ENCODE data around the gene MSI2. TPM values are rescaled to one million over a fixed set of nuclear protein-coding genes. Genes with fewer than 3 reads are reported as not detected.

Gene MSI2
- total RNA-seq, 1 experiment from 2014 or later, result 174 TPM

DNA sequence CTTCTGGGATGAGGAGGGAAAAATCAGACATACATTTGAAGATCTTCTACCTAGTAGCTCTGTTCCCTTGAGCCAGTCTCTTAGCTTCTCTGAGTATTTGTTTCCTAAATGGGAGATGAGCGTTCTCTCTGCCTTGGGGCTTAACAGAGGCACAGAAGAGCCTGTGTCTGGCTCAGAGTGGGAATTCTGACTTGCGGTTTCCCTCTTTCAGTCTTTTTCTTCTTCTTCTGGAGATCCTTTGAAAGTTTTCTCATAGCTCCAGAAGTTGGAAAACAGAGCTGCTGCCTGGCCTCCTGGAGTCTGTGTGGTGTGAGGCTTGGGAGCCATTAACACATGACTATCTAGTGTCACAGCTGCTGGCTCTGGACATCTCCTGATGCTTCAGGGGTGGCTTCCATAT lies 167.9 kb downstream of the MSI2 start:
- H3K36me3 Mint-ChIP-seq (ENCODE audit: insufficient read depth, unreplicated experiment), result peaks cover 41% of the 10 kb centered on the region
- CTCF ChIA-PET, result no interaction called here
- TF ChIP-seq, protein P1, sequence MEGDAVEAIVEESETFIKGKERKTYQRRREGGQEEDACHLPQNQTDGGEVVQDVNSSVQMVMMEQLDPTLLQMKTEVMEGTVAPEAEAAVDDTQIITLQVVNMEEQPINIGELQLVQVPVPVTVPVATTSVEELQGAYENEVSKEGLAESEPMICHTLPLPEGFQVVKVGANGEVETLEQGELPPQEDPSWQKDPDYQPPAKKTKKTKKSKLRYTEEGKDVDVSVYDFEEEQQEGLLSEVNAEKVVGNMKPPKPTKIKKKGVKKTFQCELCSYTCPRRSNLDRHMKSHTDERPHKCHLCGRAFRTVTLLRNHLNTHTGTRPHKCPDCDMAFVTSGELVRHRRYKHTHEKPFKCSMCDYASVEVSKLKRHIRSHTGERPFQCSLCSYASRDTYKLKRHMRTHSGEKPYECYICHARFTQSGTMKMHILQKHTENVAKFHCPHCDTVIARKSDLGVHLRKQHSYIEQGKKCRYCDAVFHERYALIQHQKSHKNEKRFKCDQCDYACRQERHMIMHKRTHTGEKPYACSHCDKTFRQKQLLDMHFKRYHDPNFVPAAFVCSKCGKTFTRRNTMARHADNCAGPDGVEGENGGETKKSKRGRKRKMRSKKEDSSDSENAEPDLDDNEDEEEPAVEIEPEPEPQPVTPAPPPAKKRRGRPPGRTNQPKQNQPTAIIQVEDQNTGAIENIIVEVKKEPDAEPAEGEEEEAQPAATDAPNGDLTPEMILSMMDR (IDR thresholded peaks at IDR 0.05; ENCODE audit: insufficient read depth in 1 of 2, low read depth in 1 of 2, low read length in 1 of 2, severe bottlenecking in 1 of 2, unreplicated experiment in 1 of 2), result no peak
- no peaks in the 10 kb centered on the region; the same call in none of the 2 replicates for H3K4me1 ChIP-seq
- intact Hi-C loops (cut with micrococcal nuclease; ENCODE audit: unreplicated experiment), result no loop called here
- H3K4me1 Mint-ChIP-seq (ENCODE audit: low read depth, unreplicated experiment), result peaks cover 12% of the 10 kb centered on the region
- no peak for DNase-seq
- H3K27me3 ChIP-seq (replicated peaks; ENCODE audit: control insufficient read depth, insufficient read depth, low read length), result no peaks in the 10 kb centered on the region
- H3K4me3 Mint-ChIP-seq (ENCODE audit: unreplicated experiment), result no peak overlapping the region
- POLR2A ChIA-PET, result no interaction called here
- H3K9me3 Mint-ChIP-seq (ENCODE audit: unreplicated experiment), result no peaks in the 10 kb centered on the region
- H3K27me3 Mint-ChIP-seq (ENCODE audit: insufficient read depth, unreplicated experiment), result no peaks in the 10 kb centered on the region
- no peaks in the 10 kb centered on the region for H3K36me3 ChIP-seq (ENCODE audit: control insufficient read depth, insufficient read depth, low read length)
- peak overlapping the region; percentile 29 for H3K27ac Mint-ChIP-seq (ENCODE audit: unreplicated experiment)
- BruUV-seq (replicated peaks), result no TSS peak
- no peaks in the 10 kb centered on the region for H3K9me3 ChIP-seq
- no peak overlapping the region for H3K4me3 ChIP-seq (ENCODE audit: low read depth, low read length)

DNA sequence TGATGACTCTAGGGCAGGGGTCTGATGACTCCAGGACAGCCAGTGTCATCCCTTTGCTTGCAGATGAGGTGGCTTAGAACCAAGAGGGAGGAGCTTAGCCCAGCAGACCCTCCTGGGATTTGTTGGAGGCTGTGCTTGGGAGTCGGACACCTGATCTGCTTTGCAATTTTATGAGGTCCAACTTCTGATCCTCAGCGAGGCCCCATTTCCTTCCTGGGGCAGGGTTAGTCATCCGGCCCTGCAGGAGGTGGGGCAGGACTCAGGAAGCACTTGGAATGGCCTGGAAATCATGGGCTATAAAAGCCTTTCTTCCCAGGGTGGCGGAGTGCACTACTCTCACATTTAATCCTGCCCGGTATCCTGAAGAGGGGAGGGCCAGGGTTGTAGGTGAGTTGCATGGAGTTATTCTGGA lies 168.5 kb downstream of the MSI2 start:
- Mint-ChIP-seq H3K9me3 (ENCODE audit: unreplicated experiment) (no peaks in the 10 kb centered on the region), H3K27me3 (ENCODE audit: insufficient read depth, unreplicated experiment) (no peaks in the 10 kb centered on the region), H3K36me3 (ENCODE audit: insufficient read depth, unreplicated experiment) (peaks cover 37% of the 10 kb centered on the region), H3K27ac (ENCODE audit: unreplicated experiment) (peak overlapping the region; percentile 29), H3K4me1 (ENCODE audit: low read depth, unreplicated experiment) (peaks cover 12% of the 10 kb centered on the region), H3K4me3 (ENCODE audit: unreplicated experiment) (no peak overlapping the region)
- TF ChIP-seq, protein P1 (IDR thresholded peaks at IDR 0.05; ENCODE audit: insufficient read depth in 1 of 2, low read depth in 1 of 2, low read length in 1 of 2, severe bottlenecking in 1 of 2, unreplicated experiment in 1 of 2), result no peak
- H3K4me1 ChIP-seq, result no peaks in the 10 kb centered on the region; the same call in none of the 2 replicates
- intact Hi-C loops (cut with micrococcal nuclease; ENCODE audit: unreplicated experiment), result no loop called here
- no TSS peak for BruUV-seq (replicated peaks)
- POLR2A ChIA-PET, result no interaction called here
- CTCF ChIA-PET, result no interaction called here
- peak in 1 of 2 experiments; percentile 77 for DNase-seq
- no peaks in the 10 kb centered on the region for H3K9me3 ChIP-seq
- H3K36me3 ChIP-seq (ENCODE audit: control insufficient read depth, insufficient read depth, low read length), result no peaks in the 10 kb centered on the region
- H3K27me3 ChIP-seq (replicated peaks; ENCODE audit: control insufficient read depth, insufficient read depth, low read length), result no peaks in the 10 kb centered on the region
- H3K4me3 ChIP-seq (ENCODE audit: low read depth, low read length), result no peak overlapping the region

DNA sequence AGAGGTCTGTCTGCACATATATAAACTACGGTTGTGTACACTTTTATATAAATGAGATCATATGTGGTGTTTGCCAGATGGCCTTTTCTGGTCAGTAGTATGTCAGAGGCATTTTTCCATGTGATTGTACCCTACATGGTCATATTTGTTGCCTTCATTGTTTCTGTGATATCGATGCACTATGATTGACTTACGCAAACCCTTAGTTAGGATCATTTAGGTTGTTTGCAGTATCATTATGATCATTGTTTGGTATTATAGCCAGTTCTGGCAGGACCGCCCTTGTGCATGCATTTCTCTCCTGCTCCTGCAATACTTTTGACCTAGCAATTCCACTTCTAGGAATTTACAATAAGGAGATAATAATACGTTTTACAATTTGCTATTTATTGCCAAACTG lies 169.1 kb downstream of the MSI2 start:
- H3K4me3 ChIP-seq (ENCODE audit: low read depth, low read length), result no peak overlapping the region
- ChIA-PET POLR2A (no interaction called here), CTCF (no interaction called here)
- H3K4me1 ChIP-seq, result no peaks in the 10 kb centered on the region; the same call in none of the 2 replicates
- no peaks in the 10 kb centered on the region for H3K9me3 ChIP-seq
- TF ChIP-seq, protein P1 (IDR thresholded peaks at IDR 0.05; ENCODE audit: insufficient read depth in 1 of 2, low read depth in 1 of 2, low read length in 1 of 2, severe bottlenecking in 1 of 2, unreplicated experiment in 1 of 2), result no peak
- no peak for DNase-seq
- no peak overlapping the region for H3K4me3 Mint-ChIP-seq (ENCODE audit: unreplicated experiment)
- no peaks in the 10 kb centered on the region for H3K27me3 Mint-ChIP-seq (ENCODE audit: insufficient read depth, unreplicated experiment)
- no peaks in the 10 kb centered on the region for H3K36me3 ChIP-seq (ENCODE audit: control insufficient read depth, insufficient read depth, low read length)
- H3K27ac Mint-ChIP-seq (ENCODE audit: unreplicated experiment), result no peak overlapping the region
- H3K27me3 ChIP-seq (replicated peaks; ENCODE audit: control insufficient read depth, insufficient read depth, low read length), result no peaks in the 10 kb centered on the region
- peaks cover 36% of the 10 kb centered on the region for H3K36me3 Mint-ChIP-seq (ENCODE audit: insufficient read depth, unreplicated experiment)
- H3K4me1 Mint-ChIP-seq (ENCODE audit: low read depth, unreplicated experiment), result peaks cover 15% of the 10 kb centered on the region
- intact Hi-C loops (cut with micrococcal nuclease; ENCODE audit: unreplicated experiment), result no loop called here
- no peaks in the 10 kb centered on the region for H3K9me3 Mint-ChIP-seq (ENCODE audit: unreplicated experiment)
- no TSS peak for BruUV-seq (replicated peaks)
